Epithelial cell of proximal tubule (primary cell): Measurements from ENCODE around the gene SINHCAF. TPM values are rescaled to one million over a fixed set of nuclear protein-coding genes. Genes with fewer than 3 reads are reported as not detected.
"Not testable (repeated sequence)": the region's sequence is repeated elsewhere in the genome, so short reads cannot be mapped to it uniquely, and the experiment has no call there.

ENCODE experiments used
- DNase-seq: peaks from one replicate; pipeline ENCODE4 v3.0.0-alpha.2; 2011; ENCODE audit warnings: low read depth
- H3K4me3 ChIP-seq: 2 replicates; pipeline ENCODE4 v1.5.1; 2011; ENCODE audit warnings: low read depth, mild to moderate bottlenecking, low read length
- total RNA-seq: library from RNA; depleted of rRNA; stranded (reverse); fragments of >200 nt; gene quantifications from 2 replicates; pipeline ENCODE4 v1.2.3, GENCODE V29; 2015
- TF ChIP-seq, protein P1 (sequence below): conservative IDR thresholded peaks from 2 replicates; pipeline ENCODE4 v1.5.1; 2012; ENCODE audit warnings: low read depth, mild to moderate bottlenecking, low read length

The SINHCAF gene
- total RNA-seq, 1 donor from 2014 or later: 93.5 TPM

DNA sequence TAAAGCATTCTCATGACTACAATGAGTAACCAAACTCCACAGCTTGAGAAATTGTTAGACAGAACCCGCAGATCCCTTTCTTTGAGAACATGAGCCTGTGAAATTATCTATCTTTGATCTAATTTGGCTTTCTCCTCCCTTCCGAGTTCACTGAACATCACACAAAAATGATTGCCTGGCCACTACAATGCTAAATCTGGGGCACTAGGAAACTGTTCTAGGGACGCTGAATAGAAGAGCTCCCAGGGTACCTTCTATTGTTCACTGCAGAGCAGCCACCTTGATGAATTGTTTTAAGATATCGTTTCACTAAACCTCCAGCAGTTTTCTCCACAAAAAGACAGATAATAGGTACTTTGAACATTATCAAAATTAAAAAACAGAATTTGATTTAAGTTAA lies 47.5 kb downstream of the SINHCAF start:
- no peak for DNase-seq
- no peak overlapping the region for H3K4me3 ChIP-seq
- TF ChIP-seq, protein P1, sequence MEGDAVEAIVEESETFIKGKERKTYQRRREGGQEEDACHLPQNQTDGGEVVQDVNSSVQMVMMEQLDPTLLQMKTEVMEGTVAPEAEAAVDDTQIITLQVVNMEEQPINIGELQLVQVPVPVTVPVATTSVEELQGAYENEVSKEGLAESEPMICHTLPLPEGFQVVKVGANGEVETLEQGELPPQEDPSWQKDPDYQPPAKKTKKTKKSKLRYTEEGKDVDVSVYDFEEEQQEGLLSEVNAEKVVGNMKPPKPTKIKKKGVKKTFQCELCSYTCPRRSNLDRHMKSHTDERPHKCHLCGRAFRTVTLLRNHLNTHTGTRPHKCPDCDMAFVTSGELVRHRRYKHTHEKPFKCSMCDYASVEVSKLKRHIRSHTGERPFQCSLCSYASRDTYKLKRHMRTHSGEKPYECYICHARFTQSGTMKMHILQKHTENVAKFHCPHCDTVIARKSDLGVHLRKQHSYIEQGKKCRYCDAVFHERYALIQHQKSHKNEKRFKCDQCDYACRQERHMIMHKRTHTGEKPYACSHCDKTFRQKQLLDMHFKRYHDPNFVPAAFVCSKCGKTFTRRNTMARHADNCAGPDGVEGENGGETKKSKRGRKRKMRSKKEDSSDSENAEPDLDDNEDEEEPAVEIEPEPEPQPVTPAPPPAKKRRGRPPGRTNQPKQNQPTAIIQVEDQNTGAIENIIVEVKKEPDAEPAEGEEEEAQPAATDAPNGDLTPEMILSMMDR: no peak

DNA sequence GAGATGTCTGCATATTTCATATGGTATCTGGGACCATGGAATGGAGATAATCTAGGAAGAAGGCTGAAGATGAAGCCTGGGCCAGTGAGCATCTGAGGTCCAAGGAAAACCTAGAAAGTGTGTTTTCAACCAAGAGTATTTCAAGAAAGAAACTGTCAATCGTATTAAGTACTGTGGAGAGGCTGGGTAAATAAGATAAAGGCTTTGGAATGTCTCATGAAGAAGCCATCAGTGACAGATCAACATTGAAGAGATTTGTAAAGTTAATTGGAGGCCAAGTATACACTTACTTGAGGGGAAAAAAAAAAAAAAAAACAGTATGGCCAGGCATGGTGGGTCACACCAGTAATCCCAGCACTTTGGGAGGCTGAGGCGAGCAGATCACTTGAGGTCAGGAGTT lies 48.9 kb downstream of the SINHCAF start:
- TF ChIP-seq, protein P1: no peak
- no peak for DNase-seq
- H3K4me3 ChIP-seq: no peak overlapping the region

DNA sequence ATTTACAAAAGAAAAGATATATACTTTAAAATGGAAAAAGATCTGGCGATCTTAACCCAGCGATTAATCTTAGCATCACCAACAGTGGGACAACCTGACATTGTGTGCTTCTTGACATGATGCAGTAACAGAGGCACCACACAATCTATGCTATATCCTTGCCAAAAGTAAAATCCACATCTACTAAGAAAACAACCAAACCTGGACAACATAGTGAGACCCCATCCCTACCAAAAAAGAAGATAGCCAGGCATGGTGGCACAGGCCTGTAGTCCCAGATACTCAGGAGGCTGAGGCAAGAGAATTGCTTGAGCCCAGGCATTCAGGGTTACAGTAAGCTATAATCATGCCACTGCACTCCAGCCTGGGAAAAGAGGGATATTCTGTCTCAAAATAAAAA lies 50.5 kb downstream of the SINHCAF start:
- TF ChIP-seq, protein P1: no peak
- DNase-seq: no peak

DNA sequence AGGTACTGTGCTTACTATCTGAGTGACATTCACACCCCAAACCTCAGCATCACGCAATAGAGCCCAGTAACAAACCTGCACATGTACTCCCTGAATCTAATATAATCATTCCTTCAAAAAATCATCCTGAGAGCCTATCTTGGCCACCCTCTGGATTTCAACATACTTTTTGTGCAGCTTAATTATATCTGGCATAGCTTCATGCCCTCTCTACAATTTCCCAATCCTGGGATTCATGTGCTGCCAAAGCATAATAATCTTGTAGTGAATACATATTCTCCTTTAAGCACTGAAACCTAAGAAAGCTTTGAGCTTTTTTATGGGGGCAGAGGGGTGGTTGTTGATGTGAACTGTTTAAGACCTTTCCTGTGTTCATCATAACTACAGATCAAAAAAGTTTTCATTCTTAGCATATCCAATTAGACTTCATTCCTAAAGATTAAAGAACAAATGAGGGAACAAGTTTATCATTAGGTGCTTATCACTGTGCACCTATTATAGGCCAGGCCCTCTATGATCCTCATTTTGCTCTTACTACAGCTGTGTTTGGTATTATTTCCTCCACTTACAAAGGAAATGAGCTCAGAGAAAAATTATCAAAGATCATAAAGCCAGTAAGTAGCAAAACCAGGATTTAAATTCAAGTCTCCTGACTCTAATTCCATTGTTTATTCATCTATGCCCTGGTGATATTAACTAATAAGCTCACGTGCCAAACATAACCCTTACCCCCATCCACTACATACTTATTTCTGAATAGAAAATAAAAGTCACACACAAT lies 51.2 kb downstream of the SINHCAF start:
- TF ChIP-seq, protein P1: no peak
- H3K4me3 ChIP-seq: no peak overlapping the region
- DNase-seq: no peak

More for the DNA sequence above, 50.5 kb downstream of the SINHCAF start:
- no peak overlapping the region for H3K4me3 ChIP-seq

DNA sequence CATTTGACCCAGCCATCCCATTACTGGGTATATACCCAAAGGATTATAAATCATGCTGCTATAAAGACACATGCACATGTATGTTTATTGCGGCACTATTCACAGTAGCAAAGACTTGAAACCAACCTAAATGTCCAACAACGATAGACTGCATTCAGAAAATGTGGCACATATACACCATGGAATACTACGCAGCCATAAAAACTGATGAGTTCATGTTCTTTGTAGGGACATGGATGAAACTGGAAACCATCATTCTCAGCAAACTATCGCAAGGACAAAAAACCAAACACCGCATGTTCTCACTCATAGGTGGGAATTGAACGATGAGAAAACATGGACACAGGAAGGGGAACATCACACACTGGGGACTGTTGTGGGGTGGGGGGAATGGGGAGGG lies 52.2 kb downstream of the SINHCAF start:
- not testable (repeated sequence) for DNase-seq, H3K4me3 ChIP-seq

DNA sequence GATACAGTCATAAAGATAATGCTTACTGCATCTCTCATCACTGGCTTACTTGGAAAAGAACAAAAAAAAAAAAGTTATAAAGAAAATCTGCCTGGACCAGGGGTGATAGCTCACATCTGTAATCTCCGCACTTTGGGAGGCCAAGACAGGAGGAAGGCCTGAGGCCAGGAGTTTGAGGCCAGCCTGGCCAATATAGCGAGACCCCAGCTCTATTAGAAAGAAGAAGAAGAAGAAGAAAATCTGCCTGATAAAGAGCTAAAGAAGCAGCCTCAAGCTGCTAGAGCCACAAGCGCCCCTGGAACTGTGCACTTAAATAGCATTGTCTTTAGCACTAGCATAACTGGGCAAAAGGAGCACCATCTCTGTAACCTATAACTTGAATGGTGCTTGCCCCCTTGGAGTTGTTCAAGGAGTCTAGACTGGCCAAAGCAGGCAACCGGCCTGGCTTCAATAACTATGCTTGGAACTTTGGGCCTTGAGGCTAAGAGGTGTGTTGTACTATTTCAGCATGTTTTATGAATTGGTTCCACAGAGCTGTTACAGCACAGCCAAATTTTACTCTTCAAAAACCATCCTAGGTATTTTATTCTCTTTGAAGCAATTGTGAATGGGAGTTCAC lies 53.2 kb downstream of the SINHCAF start:
- DNase-seq: no peak
- H3K4me3 ChIP-seq: no peak overlapping the region
- TF ChIP-seq, protein P1: no peak

DNA sequence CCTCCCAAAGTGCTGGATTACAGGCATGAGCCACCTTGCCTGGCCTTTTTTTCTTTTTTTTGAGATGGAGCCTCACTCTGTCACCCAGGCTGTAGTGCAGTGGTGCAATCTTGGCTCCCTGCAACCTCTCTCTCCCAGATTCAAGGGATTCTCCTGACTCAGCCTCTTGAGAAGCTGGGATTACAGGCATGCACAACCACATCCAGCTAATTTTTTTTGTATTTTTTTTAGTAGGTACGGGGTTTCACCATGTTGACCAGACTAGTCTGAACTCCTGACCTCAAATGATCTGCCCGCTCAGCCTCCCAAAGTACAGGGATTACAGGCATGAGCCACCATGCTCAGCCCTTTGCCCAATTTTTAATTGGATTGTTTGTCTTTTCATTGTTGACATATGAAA lies 58.0 kb downstream of the SINHCAF start:
- TF ChIP-seq, protein P1: no peak
- H3K4me3 ChIP-seq: no peak overlapping the region
- no peak for DNase-seq
